Midbrain (tissue), 1 donor: ENCODE measurements around the gene ADM5.
"Not testable (repeated sequence)": the region's sequence is repeated elsewhere in the genome, so short reads cannot be mapped to it uniquely, and the experiment has no call there.

Source experiments
- DNase-seq: peaks from one replicate; lab custom pipeline; 2025; lab: John Stamatoyannopoulos, UW

The ADM5 gene

GRCh38 chr19:49701271-49701786, 11.9 kb downstream of the ADM5 start:
- DNase-seq: no peak

GRCh38 chr19:49704888-49705642, 15.7 kb downstream of the ADM5 start:
- DNase-seq: no peak

- DNase-seq: no peak
Measured at GRCh38 chr19:49705919-49706318, 16.5 kb downstream of the ADM5 start.

- DNase-seq: no peak
Measured at GRCh38 chr19:49710372-49710951, 21.1 kb downstream of the ADM5 start.

DNA sequence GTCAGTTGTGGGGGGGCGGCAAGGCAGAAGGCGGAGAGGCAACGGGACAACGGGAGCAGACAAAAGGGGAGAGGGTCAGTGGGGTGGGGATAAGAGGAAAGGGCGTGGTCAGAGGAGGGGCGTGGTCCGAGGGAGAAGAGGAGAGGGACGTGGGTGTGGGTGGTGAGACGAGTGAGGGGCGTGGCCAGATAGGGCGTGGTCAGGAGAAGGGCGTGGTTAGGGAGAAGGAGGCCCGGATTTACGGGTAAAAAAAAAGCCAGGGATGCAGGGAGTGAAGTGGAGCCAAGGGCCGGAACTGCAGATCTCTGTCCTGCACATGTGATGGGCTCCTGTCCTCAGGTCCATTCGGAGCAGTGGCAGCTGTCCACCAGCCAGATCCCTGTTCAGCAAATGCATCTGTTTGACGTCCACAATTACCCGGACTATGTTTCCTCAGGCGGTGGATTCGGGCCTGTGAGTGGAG, 23.0 kb downstream of the ADM5 start:
- DNase-seq: no peak

GRCh38 chr19:49713236-49713845, 23.9 kb downstream of the ADM5 start:
- DNase-seq: no peak

GRCh38 chr19:49716154-49716553, 26.8 kb downstream of the ADM5 start:
- no peak for DNase-seq

- no peak for DNase-seq
Measured at GRCh38 chr19:49718511-49718910, 29.1 kb downstream of the ADM5 start.

DNA sequence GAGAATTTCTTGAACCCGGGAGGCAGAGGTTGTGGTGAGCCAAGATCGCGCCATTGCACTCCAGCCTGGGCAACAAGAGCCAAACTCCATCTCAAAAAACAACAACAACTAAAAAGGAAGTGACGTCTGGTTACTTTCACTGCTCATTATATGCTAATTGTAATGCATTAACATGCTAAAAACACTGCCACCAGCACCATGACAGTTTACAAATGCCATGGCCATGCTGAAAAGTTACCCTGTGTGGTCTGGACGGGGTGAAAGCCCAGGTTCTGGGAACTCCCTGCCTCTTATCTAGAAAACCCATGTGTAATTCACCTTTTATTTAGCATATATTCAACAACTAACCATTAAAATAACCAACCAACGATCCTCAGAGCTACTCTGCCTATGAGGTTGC, 29.6 kb downstream of the ADM5 start:
- no peak for DNase-seq

- not testable (repeated sequence) for DNase-seq
Measured at GRCh38 chr19:49719420-49719819, 30.0 kb downstream of the ADM5 start.

- DNase-seq: no peak
Measured at GRCh38 chr19:49727217-49728030, 38.0 kb downstream of the ADM5 start.

DNA sequence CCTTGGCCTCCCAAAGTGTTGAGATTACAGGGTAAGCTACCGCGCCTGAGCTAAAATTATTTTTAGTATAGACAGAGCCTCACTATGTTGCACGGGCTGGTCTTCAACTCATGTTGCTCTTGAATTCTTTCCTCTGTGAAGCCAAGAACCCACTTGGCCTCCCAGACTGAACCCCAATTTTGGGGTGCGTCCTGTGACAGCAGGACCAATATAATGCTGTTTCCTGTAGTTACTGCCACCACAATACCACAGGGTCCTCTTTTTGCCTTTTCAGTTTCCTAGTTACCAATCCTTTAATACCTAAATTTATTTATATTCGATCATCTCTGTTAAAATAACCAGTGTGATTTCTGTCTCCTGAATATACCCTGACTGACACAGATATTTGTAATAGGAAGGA, 40.8 kb downstream of the ADM5 start:
- DNase-seq: no peak

DNA sequence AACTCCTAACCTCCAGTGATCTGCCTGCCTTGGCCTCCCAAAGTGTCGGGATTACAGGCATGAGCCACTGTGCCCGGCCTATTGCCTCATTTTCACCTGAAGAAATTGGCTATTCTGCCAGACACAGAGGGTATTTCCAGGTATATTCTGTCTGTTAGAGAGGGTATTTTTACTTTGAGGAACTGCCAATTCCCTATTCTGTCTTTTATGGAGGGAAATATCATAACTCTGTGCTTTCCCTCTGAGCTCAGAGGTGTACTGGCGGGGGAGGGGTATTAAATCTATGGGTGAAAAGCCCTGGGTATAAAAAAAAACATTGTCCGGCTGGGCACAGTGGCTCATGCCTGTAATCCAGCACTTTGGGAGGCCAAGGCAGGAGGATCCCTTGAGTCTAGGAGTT, 48.9 kb downstream of the ADM5 start:
- DNase-seq: no peak

GRCh38 chr19:49739098-49739497, 49.7 kb downstream of the ADM5 start:
- no peak for DNase-seq

DNA sequence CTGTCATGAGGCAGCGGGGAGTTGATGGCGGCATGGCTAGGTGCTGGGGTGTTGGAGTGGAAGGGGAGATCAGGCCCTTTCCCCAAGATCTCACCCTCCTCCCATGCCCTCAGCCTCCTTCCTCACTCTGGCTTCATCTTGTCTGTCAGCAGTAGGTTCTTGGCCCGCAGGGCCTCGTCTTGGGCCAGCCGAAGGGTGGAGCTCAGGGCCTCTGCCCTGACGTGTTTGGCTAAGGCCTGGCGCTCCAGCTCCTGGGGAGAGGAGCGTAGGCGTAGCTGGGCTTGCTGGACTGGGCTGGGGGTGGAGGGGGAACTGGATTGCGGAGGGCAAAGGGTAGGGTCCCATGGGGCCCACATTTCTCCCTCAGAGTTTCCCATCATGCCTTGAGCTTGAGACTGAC, 50.5 kb downstream of the ADM5 start:
- DNase-seq: no peak
